ENCODE measurements around the gene XIAP.
"Not testable (repeated sequence)": the region's sequence is repeated elsewhere in the genome, so short reads cannot be mapped to it uniquely, and the experiment has no call there.

The XIAP gene

GRCh38 chrX:123859846-123860838 is at the start of gene XIAP:
TSS of gene XIAP (plus strand) at chrX:123860053. CDS start at chrX:123885663, 25,610 bp downstream.
- peak; percentile 82 for DNase-seq (ENCODE audit: low spot score)

GRCh38 chrX:123814343-123814742 is 45.5 kb upstream of the XIAP start:
- peak; percentile 48 for DNase-seq (ENCODE audit: low spot score)

DNA sequence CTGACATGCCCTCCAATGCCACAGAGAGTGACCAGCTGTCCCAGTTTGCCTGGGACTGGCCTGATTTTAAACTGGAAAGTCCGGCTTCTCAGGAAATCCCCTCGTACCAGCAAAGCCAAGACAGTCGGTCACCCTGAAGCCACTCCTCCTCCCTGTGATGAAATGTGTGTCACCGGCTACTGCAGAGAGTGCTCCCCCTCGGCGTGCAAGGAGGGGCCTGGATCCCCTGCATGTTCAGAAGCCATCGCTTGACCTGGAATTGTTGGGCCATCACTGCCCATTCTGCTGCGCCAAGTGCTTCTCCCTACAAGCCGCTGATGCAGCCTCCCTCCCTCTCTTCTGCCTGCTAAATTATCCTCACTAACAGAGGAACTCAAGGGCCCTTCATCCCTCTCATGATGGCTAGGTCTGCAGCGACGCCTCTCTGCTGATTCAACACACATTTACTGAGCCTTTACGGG is 44.9 kb upstream of the XIAP start:
- not testable (repeated sequence) for DNase-seq (ENCODE audit: low spot score)

DNA sequence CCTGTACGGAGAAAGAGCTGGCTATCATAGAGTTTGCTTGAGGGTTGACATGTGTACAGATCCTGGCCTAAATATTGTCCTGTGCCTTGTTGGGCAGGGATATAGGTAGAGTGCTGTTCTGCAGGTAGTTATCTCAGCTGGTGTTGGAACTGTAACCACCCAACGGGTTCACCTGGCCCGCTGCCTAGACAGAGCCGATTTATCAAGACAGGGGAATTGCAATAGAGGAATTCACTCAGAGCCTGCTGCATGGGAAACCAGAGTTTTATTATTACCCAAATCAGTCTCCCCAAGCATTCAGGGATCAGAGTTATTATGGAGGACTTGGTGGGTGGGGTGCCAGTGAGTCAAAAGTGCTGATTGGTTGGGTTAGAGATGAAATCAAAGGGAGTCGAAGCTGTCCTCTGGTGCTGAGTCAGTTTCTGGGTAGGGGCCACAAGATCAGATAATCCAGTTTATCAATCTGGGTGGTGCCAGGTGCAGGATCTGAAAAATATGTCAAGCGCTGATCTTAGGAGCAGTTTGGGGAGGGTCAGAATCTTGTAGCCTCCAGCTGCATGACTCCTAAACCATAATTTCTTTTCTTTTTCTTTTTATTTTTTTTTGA is 42.5 kb upstream of the XIAP start:
- no peak for DNase-seq (ENCODE audit: low spot score)

DNA sequence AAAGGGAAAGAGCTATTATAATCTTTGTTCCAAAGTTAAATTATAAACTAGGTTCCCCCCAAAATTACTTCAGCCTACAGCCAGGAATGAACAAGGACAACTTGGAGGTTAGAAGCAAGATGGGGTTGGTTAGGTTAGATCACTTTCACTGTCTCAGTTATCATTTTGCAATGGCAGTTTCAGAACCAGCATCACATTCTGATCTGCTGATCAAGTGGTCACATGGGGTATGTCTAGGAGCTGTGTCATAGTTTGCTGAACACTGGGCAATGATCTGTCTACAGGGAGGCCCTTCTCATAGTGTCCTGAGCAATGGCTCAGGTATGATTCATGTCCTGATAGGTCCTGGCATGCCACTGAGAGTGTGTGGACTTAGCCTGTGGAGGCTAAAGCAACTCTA is 41.6 kb upstream of the XIAP start:
- no peak for DNase-seq (ENCODE audit: low spot score)

DNA sequence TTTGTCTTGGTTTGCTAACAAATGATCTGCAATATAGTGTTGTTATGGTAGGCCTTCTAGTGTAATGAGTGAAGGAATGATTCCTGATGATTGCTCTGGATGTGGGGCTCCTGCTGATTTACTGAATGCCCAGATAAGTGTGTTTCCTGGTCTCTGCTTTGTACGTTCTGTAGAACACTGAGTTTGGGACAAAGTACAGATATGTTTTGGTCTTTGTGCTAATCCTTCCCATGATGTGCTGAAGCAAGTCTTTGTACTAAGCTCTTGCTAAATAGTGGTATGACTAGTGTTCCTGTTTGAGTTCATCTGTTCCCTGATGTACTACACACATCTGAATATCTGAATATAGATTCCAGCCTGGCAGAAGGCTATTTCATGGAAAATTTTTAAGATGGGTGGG is 36.9 kb upstream of the XIAP start:
- no peak for DNase-seq (ENCODE audit: low spot score)

DNA sequence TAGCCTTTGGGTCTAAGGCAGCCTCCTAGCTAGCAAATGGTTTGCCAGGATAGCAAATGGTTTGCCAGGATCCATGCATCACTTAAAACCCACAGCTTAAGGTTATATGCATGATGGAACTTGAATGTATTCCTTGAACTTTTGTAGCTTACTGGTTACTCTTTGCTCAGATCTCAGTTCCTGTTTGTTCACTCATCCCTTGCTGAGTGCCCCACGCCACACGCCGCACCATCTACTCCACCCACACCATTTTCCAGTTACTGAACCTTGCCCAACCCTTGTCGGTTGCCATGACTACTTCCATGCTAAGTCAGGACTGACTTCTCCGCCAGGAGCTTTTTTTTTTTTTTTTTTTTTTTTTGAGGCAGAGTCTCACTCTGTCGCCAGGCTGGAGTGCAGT is 29.5 kb upstream of the XIAP start:
- peak; percentile 76 for DNase-seq (ENCODE audit: low spot score)

- peak; percentile 58 for DNase-seq (ENCODE audit: low spot score)
Measured at GRCh38 chrX:123833387-123833786, 26.5 kb upstream of the XIAP start.

GRCh38 chrX:123834116-123834515 is 25.7 kb upstream of the XIAP start:
- DNase-seq (ENCODE audit: low spot score): no peak

DNA sequence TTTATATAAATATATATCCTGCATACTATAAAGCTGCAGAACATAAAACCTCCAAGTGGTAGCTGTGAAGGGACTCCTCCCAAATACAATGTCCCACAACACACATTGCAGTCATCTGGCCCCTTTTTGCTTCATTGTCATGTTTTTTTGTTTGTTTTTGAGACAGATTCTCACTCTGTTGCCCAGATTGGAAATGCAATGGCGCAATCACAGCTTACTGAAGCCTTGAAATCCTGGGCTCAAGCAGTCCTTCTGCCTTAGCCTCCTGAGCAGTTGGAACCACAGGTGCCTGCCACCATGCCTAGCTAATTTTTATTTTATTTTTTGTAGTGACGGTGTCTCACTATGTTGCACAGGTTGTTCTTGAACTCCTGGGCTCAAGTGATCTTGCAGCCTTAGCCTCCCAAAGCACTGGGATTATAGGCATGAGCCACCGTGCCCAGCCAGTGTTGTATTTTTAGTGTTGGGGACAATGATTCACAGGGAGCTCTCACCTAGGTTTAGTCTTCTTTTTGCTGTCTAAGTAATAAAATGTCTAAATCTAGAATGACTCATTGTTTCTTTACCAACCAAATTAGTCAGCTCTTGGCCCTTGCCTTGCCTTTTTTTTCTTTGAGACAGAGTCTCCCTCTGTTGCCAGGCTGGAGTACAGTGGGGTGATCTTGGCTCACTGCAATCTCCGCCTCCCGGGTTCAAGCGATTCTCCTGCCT is 24.0 kb upstream of the XIAP start:
- no peak for DNase-seq (ENCODE audit: low spot score)

DNA sequence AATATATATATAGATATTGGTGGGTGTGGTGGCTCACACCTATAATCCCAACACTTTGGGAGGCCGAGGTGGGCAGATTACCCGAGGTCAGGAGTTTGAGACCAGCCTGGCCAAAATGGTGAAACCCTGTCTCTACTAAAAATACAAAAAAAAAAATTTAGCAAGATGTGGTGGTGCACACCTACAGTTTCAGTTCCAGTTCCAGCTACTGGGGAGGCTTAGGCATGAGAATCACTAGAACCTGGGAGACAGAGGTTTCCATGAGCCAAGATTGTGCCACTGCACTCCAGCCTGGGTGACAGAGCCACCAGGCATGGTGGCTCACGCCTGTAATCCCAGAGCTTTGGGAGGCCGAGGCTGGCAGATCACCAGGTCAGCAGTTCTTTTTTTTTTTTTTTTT is 14.7 kb upstream of the XIAP start:
- not testable (repeated sequence) for DNase-seq (ENCODE audit: low spot score)

DNA sequence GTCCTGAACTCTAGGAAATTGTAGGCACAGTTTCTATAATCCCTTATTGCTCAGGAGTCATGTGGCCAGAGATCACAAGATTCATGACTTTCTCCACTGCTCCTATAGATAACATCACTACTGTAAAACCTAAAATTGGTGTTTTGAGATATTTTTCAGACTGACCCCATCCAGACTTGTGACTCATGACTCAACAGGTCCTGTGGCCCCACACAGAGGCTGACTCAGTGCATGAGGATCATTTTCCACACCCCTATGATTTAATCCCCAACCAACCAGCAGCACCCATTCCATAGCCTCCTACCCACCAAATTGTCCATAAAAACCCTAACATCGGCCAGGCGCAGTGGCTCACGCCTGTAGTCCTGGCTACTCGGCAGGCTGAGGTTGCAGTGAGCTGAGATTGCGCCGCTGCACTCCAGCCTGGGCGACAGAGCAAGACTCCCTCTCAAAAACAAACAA is 13.2 kb upstream of the XIAP start:
- no peak for DNase-seq (ENCODE audit: low spot score)

DNA sequence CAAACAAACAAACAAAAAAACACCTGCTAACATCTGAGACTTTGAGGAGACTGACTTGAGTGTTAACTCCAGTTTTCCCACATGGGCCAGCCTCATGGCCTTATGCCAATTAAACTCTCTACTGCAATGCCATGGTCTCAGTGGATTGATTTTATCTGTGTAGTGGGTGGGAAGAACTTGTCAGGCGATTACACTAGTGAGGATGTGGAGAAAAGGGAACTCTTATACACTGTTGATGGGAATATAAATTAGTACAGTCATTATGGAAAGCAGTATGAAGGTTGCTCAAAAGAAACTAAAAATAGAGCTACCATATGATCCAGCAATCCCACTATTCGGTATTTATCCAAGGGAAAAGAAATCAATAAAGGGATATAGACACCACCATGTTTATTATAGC is 12.8 kb upstream of the XIAP start:
- DNase-seq (ENCODE audit: low spot score): no peak

DNA sequence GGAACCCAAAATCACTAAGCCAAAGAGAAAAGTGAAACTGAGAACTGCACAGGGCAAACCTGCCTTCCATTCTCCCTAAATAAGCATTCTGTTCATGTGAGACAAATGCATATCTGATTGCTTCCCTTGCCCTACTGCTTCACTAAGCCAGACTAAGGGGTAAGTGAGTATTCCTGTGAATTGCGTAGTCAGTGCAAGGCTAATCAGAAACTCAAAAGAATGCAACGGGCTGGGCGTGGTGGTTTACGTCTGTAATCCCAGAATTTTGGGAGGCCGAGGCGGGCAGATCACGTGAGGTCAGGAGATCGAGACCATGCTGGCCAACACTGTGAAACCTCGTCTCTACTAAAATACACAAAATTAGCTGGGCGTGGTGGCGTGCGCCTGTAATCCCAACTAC is 10.8 kb upstream of the XIAP start:
- no peak for DNase-seq (ENCODE audit: low spot score)

- not testable (repeated sequence) for DNase-seq (ENCODE audit: low spot score)
Measured at GRCh38 chrX:123849906-123850305, 9.9 kb upstream of the XIAP start.

- DNase-seq (ENCODE audit: low spot score): no peak
Measured at GRCh38 chrX:123851079-123851478, 8.8 kb upstream of the XIAP start.

DNA sequence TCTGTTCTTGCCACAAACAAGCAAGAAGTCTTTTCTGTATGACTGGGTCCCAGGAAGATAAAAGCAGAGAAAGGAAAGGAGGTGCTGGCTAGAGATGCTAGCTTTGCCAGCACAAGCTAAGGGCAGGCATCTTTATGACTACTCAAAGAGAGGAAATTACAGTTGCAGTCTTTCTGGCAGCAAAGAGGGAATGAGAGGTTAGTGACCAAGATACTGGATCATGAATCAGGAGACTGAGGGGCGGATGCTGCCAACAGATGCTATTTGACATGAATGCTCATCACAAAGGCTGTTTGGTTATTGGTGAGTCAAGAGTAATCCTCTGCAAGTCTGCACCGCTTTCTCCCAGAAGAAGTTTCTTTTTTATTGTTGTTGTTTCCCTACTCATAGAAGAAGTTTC is 5.5 kb upstream of the XIAP start:
- DNase-seq (ENCODE audit: low spot score): no peak

GRCh38 chrX:123859409-123859845 is 426 bp upstream of the XIAP start:
- DNase-seq (ENCODE audit: low spot score): peak; percentile 81

DNA sequence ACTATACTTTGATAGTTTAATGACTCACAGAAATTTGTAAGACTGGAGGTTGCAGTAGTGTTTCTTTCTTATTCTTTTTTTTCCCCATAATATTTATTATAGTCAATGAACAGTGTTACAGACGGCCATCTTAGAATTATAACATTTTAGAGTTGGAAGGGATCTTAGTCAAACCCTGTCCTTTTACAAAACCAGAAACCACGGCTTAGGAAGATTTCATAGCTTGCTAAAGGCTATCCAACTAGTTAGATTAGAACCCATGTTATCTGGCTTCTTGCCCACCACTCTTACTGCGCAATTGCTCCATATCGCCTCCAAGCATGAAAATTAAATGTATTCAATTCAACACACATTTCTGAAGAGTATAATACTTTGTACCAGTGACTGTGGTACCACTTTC is 1.1 kb downstream of the XIAP start:
- no peak for DNase-seq (ENCODE audit: low spot score)

DNA sequence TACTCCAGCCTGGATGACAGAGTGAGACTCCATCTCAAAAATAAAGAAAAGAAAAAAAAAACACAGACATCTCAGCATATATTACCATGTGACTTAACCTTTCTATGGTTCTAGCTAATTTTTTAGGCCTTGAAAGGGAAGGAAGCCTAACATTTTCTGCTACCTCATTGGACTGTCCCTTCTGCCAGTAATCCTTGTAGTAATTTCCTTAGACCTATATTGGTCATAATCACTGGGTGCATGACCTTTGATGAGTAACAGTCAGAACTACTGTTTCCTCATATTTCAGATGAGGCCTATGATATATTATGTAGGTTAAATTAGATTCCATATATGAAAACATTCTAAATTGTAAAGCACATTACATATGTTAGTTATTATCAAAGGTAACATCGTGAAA is 9.6 kb downstream of the XIAP start:
- no peak for DNase-seq (ENCODE audit: low spot score)

- no peak for DNase-seq (ENCODE audit: low spot score)
Measured at GRCh38 chrX:123871309-123871708, 11.5 kb downstream of the XIAP start.

GRCh38 chrX:123873956-123874355 is 14.1 kb downstream of the XIAP start:
- no peak for DNase-seq (ENCODE audit: low spot score)
